ENCODE results near the gene CEP135. TPM values are rescaled to one million over a fixed set of nuclear protein-coding genes. Genes with fewer than 3 reads are reported as not detected.

CEP135 gene
- total and polyA plus RNA-seq, 9 donors, result 4.3 to 11.5 (median 8.2) TPM

DNA sequence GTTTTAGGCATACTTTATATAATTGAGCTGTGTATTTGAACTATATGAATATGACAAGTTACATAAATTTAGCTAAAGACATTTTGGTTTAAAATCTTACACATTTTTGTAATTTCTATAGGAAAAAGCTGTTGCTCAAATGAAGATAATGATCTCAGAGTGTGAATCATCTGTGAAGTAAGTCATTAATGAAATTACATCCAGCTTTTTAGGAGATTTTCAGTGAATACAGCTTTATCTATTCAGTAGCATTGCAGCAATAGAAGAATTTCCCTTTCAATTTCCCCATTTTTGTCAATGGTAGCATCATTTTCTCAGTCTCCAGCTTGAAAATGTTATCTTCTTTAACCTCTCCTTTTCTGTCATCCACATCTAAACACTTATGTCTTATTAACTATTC lies 59.5 kb downstream of the CEP135 start:
- Histone ChIP-seq H3K9me3 (no peaks in the 10 kb centered on the region), H3K4me3 (no peak overlapping the region), H3K27ac (no peak overlapping the region), H3K27me3 (no peaks in the 10 kb centered on the region), H3K36me3 (no peaks in the 10 kb centered on the region), H3K4me1 (ENCODE audit: insufficient read depth) (no peaks in the 10 kb centered on the region)
- TF ChIP-seq CTCF (IDR thresholded peaks at IDR 0.05) (no peak), POLR2A (IDR thresholded peaks at IDR 0.05) (no peak), EP300 (IDR thresholded peaks at IDR 0.05) (no peak)
- no peak for DNase-seq
- intact Hi-C loops (cut with DNase I), result no loop called here

DNA sequence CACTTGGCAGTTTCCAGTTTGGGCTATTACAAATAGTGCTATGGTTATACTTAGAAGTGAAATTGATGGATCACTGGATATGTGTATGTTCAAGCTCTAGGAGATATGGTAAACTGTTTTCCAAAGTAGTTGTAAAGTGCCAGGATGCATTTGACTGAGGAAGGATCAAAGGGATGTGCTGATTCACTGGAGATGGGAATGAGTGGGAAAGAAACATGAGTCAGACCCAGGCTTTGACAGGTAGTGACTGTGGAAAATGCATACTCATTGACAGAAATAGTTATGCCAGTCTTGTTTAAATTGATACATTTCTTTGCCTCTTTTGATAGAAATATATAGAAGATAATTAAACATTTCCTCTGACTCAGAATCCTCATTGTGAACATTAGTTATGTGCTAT lies 77.9 kb downstream of the CEP135 start:
- DNase-seq, result no peak
- intact Hi-C loops (cut with DNase I), result no loop called here
- TF ChIP-seq EP300 (IDR thresholded peaks at IDR 0.05) (no peak), CTCF (IDR thresholded peaks at IDR 0.05) (no peak), POLR2A (IDR thresholded peaks at IDR 0.05) (no peak)
- H3K27ac ChIP-seq, result no peak overlapping the region
- no peaks in the 10 kb centered on the region for H3K36me3 ChIP-seq
- no peaks in the 10 kb centered on the region for H3K4me1 ChIP-seq (ENCODE audit: insufficient read depth)
- H3K9me3 ChIP-seq, result peaks cover 0 to 4% of the 10 kb centered on the region in 2 donors
- no peaks in the 10 kb centered on the region for H3K27me3 ChIP-seq
- H3K4me3 ChIP-seq, result no peak overlapping the region

- Histone ChIP-seq H3K36me3 (no peaks in the 10 kb centered on the region), H3K4me3 (no peak overlapping the region), H3K27ac (no peak overlapping the region), H3K9me3 (peaks cover 0 to 4% of the 10 kb centered on the region in 2 donors), H3K4me1 (ENCODE audit: insufficient read depth) (no peaks in the 10 kb centered on the region), H3K27me3 (no peaks in the 10 kb centered on the region)
- 96 to 98% (median 98%) methylated on average over 3 of the region's 3 CpGs for WGBS, 3 donors
- no peak for DNase-seq
- TF ChIP-seq EP300 (IDR thresholded peaks at IDR 0.05), result no peak
- no peak for TF ChIP-seq CTCF (IDR thresholded peaks at IDR 0.05)
- no peak for TF ChIP-seq POLR2A (IDR thresholded peaks at IDR 0.05)
- intact Hi-C loops (cut with DNase I), result no loop called here
These were observed 79.4 kb downstream of the CEP135 start for GRCh38 chr4:56028165-56028564.

GRCh38 chr4:56038487-56039162 lies 89.9 kb downstream of the CEP135 start:
- H3K36me3 ChIP-seq, result no peaks in the 10 kb centered on the region
- H3K4me3 ChIP-seq, result no peak overlapping the region
- DNase-seq, result no peak
- H3K4me1 ChIP-seq (ENCODE audit: insufficient read depth), result no peaks in the 10 kb centered on the region
- 82 to 88% (median 83%) methylated on average over 8 of the region's 8 CpGs for WGBS, 3 donors
- H3K9me3 ChIP-seq, result no peaks in the 10 kb centered on the region
- H3K27me3 ChIP-seq, result no peaks in the 10 kb centered on the region
- intact Hi-C loops (cut with DNase I), result loop anchor here in 1 of 4 donors (2.0 kb wide), 1 partner anchor 40 kb away; no protein-coding TSS in a partner anchor
- no peak for TF ChIP-seq POLR2A (IDR thresholded peaks at IDR 0.05)
- no peak for TF ChIP-seq EP300 (IDR thresholded peaks at IDR 0.05)
- TF ChIP-seq CTCF (IDR thresholded peaks at IDR 0.05), result no peak
- no peak overlapping the region for H3K27ac ChIP-seq

Data from ovary (tissue), 9 donors.